K562 (cell line): ENCODE results near the gene PAFAH2.

Experiments used
- CAMTA2 ChIP-seq: fragments of 250-450 bp; sonication (Bioruptor Pico); conservative IDR thresholded peaks from 2 replicates; pipeline ENCODE4 v1.5.1; 2022
- FOS ChIP-seq: IDR thresholded peaks from 3 replicates; pipeline ENCODE4 v1.6.1; 2011; ENCODE audit not compliant: insufficient read length; ENCODE audit errors: extremely low read depth
- JUNB ChIP-seq: fragments of 450-650 bp; formaldehyde crosslinking; conservative IDR thresholded peaks from 2 replicates; pipeline ENCODE4 v1.4.0; 2020; ENCODE audit warnings: mild to moderate bottlenecking
- TF ChIP-seq, protein P1 (sequence below), 2 experiments: fragments of 150-350 bp in 1 of 2; IDR thresholded peaks; 2 replicates each; pipeline ENCODE4 v1.6.1; 2012 to 2016; ENCODE audit warnings: low read depth in 2 of 2, low read length in 2 of 2, mild to moderate bottlenecking in 1 of 2, moderate library complexity in 1 of 2

DNA sequence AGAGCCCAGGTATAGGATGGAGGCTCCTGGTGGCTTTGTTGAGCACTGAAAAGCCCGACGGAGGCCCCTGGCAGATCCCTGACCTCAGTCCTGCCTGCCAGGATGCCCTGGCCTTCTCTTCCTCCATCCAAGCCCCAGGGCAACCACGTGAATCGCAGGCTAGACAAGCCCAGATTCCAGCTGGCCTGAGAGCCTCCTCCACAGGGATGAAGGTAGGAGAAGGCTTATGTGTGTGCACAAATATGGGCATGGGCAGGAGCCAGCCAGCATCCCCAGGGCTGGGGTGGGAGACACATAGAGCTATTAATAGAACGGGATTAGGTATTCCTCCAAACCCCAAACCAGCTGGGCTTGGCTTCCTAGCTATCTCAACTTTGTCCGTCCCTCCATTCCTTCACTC is 19.7 kb upstream of the PAFAH2 start:
- TF ChIP-seq CAMTA2 (CRISPR knock-in tag) (no peak), FOS (no peak), JUNB (CRISPR knock-in tag) (no peak)
- TF ChIP-seq, protein P1, sequence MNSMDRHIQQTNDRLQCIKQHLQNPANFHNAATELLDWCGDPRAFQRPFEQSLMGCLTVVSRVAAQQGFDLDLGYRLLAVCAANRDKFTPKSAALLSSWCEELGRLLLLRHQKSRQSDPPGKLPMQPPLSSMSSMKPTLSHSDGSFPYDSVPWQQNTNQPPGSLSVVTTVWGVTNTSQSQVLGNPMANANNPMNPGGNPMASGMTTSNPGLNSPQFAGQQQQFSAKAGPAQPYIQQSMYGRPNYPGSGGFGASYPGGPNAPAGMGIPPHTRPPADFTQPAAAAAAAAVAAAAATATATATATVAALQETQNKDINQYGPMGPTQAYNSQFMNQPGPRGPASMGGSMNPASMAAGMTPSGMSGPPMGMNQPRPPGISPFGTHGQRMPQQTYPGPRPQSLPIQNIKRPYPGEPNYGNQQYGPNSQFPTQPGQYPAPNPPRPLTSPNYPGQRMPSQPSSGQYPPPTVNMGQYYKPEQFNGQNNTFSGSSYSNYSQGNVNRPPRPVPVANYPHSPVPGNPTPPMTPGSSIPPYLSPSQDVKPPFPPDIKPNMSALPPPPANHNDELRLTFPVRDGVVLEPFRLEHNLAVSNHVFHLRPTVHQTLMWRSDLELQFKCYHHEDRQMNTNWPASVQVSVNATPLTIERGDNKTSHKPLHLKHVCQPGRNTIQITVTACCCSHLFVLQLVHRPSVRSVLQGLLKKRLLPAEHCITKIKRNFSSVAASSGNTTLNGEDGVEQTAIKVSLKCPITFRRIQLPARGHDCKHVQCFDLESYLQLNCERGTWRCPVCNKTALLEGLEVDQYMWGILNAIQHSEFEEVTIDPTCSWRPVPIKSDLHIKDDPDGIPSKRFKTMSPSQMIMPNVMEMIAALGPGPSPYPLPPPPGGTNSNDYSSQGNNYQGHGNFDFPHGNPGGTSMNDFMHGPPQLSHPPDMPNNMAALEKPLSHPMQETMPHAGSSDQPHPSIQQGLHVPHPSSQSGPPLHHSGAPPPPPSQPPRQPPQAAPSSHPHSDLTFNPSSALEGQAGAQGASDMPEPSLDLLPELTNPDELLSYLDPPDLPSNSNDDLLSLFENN (IDR thresholded peaks at IDR 0.05; ENCODE audit: low read depth in 2 of 2, low read length in 2 of 2), result no peak
